Mesendoderm (in vitro differentiated cells): ENCODE data around the gene POGZ.

Source experiments
- DNase-seq: peaks from one replicate; pipeline ENCODE4 v3.0.0; 2013
- H2AK5ac ChIP-seq: 2 replicates; pipeline ENCODE4 v1.6.1; 2013; ENCODE audit warnings: low read length, inconsistent platforms
- H2BK120ac ChIP-seq: 2 replicates; pipeline ENCODE4 v1.6.1; 2013; ENCODE audit warnings: low read depth, mild to moderate bottlenecking, low read length, moderate library complexity, mixed read lengths
- H2BK15ac ChIP-seq: replicated peaks from 2 replicates; pipeline ENCODE4 v1.6.1; 2013; ENCODE audit warnings: low read depth, mild to moderate bottlenecking, moderate library complexity
- H2BK5ac ChIP-seq: 2 replicates; pipeline ENCODE4 v1.6.1; 2013; ENCODE audit warnings: low read length, inconsistent platforms
- H3K18ac ChIP-seq: 2 replicates; pipeline ENCODE4 v1.6.1; 2013; ENCODE audit warnings: mild to moderate bottlenecking, low read length, mixed read lengths
- H3K23ac ChIP-seq: one replicate; pipeline ENCODE4 v1.6.1; 2013; ENCODE audit warnings: low read length
- H3K27ac ChIP-seq: 2 replicates; pipeline ENCODE4 v1.5.1; 2013; ENCODE audit warnings: low read depth, mild to moderate bottlenecking, inconsistent platforms, low read length, moderate library complexity
- H3K27me3 ChIP-seq: 2 replicates; pipeline ENCODE4 v1.6.1; 2013; ENCODE audit warnings: low read length, control low read depth, mild to moderate bottlenecking, inconsistent platforms; ENCODE audit not compliant: insufficient read depth, poor library complexity
- H3K36me3 ChIP-seq: 2 replicates; pipeline ENCODE4 v1.6.1; 2013; ENCODE audit warnings: low read length, inconsistent platforms; ENCODE audit not compliant: control insufficient read depth, insufficient read depth
- H3K4ac ChIP-seq: one replicate; pipeline ENCODE4 v1.6.1; 2013; ENCODE audit warnings: low read depth, mild to moderate bottlenecking, low read length, moderate library complexity
- H3K4me1 ChIP-seq: 2 replicates; pipeline ENCODE4 v1.6.1; 2013; ENCODE audit warnings: low read depth, low read length, inconsistent platforms; ENCODE audit not compliant: control insufficient read depth
- H3K4me2 ChIP-seq: 2 replicates; pipeline ENCODE4 v1.6.1; 2013; ENCODE audit warnings: low read length
- H3K4me3 ChIP-seq: 2 replicates; pipeline ENCODE4 v1.5.1; 2013; ENCODE audit warnings: mild to moderate bottlenecking, low read length
- H3K56ac ChIP-seq: one replicate; pipeline ENCODE4 v1.6.1; 2013; ENCODE audit warnings: low read length
- H3K79me1 ChIP-seq: 2 replicates; pipeline ENCODE4 v1.6.1; 2013; ENCODE audit warnings: low read length, inconsistent platforms
- H3K79me2 ChIP-seq: 2 replicates; pipeline ENCODE4 v1.6.1; 2013; ENCODE audit warnings: mild to moderate bottlenecking, low read length; ENCODE audit not compliant: control insufficient read depth, insufficient read depth
- H3K9ac ChIP-seq: 2 replicates; pipeline ENCODE4 v1.6.1; 2013; ENCODE audit warnings: low read length, inconsistent platforms
- H4K5ac ChIP-seq: one replicate; pipeline ENCODE4 v1.6.1; 2013; ENCODE audit warnings: low read length
- H4K8ac ChIP-seq: one replicate; pipeline ENCODE4 v1.6.1; 2013; ENCODE audit warnings: low read depth, mild to moderate bottlenecking, control low read depth, low read length, moderate library complexity
- WGBS: extraction: QIAGEN DNeasy Blood & Tissue Kit; methylation state at CpG from one replicate; pipeline ENCODE4 v1.1.7; 2013; ENCODE audit warnings: low lambda C conversion rate, missing lambda C conversion rate; ENCODE audit not compliant: insufficient coverage; ENCODE audit errors: extremely low coverage; 5-methylcytosine and 5-hydroxymethylcytosine counted together

POGZ gene

GRCh38 chr1:151485685-151486255 lies 26.5 kb upstream of the POGZ start:
- H3K27ac ChIP-seq: no peak overlapping the region
- H3K4me3 ChIP-seq: no peak overlapping the region
- H3K36me3 ChIP-seq: no peaks in the 10 kb centered on the region
- no peaks in the 10 kb centered on the region for H3K4me1 ChIP-seq
- no peak overlapping the region for H4K8ac ChIP-seq
- no peaks in the 10 kb centered on the region for H3K27me3 ChIP-seq
- H3K56ac ChIP-seq: no peak overlapping the region
- peak; percentile 67 for DNase-seq
- no peak overlapping the region for H3K18ac ChIP-seq
- H2BK120ac ChIP-seq: no peak overlapping the region
- no peak overlapping the region for H4K5ac ChIP-seq
- H2BK15ac ChIP-seq: no peak overlapping the region
- H3K23ac ChIP-seq: no peak overlapping the region
- H3K4me2 ChIP-seq: no peak overlapping the region
- no CpG with 5 or more reads among the region's 5 CpGs for WGBS
- no peak overlapping the region for H3K9ac ChIP-seq
- no peaks in the 10 kb centered on the region for H3K79me1 ChIP-seq
- no peak overlapping the region for H2AK5ac ChIP-seq
- no peak overlapping the region for H2BK5ac ChIP-seq
- H3K79me2 ChIP-seq: no peaks in the 10 kb centered on the region
- H3K4ac ChIP-seq: no peak overlapping the region

GRCh38 chr1:151482017-151482416 lies 22.7 kb upstream of the POGZ start:
- H2AK5ac ChIP-seq: no peak overlapping the region
- no peak overlapping the region for H2BK120ac ChIP-seq
- H3K36me3 ChIP-seq: no peaks in the 10 kb centered on the region
- no peak overlapping the region for H3K4me2 ChIP-seq
- no peak overlapping the region for H3K27ac ChIP-seq
- H4K8ac ChIP-seq: no peak overlapping the region
- H3K27me3 ChIP-seq: no peaks in the 10 kb centered on the region
- H2BK5ac ChIP-seq: no peak overlapping the region
- no peak overlapping the region for H3K18ac ChIP-seq
- H3K4me3 ChIP-seq: no peak overlapping the region
- H3K9ac ChIP-seq: no peak overlapping the region
- WGBS: no CpG with 5 or more reads among the region's 1 CpG
- DNase-seq: no peak
- H3K23ac ChIP-seq: no peak overlapping the region
- no peaks in the 10 kb centered on the region for H3K4me1 ChIP-seq
- H3K56ac ChIP-seq: no peak overlapping the region
- no peak overlapping the region for H3K4ac ChIP-seq
- H2BK15ac ChIP-seq: no peak overlapping the region
- H3K79me1 ChIP-seq: no peaks in the 10 kb centered on the region
- H4K5ac ChIP-seq: no peak overlapping the region
- no peaks in the 10 kb centered on the region for H3K79me2 ChIP-seq

GRCh38 chr1:151479462-151479861 lies 20.2 kb upstream of the POGZ start:
- Histone ChIP-seq H3K79me1 (no peaks in the 10 kb centered on the region), H2BK15ac (no peak overlapping the region), H4K5ac (no peak overlapping the region), H3K56ac (no peak overlapping the region), H3K9ac (no peak overlapping the region), H2BK120ac (no peak overlapping the region), H3K4me2 (no peak overlapping the region), H2BK5ac (no peak overlapping the region), H3K79me2 (no peaks in the 10 kb centered on the region), H3K18ac (no peak overlapping the region), H3K4me1 (no peaks in the 10 kb centered on the region), H3K4me3 (no peak overlapping the region), H3K27ac (no peak overlapping the region), H2AK5ac (no peak overlapping the region), H3K27me3 (no peaks in the 10 kb centered on the region), H3K4ac (no peak overlapping the region), H3K23ac (no peak overlapping the region), H3K36me3 (no peaks in the 10 kb centered on the region), H4K8ac (no peak overlapping the region)
- no peak for DNase-seq
- WGBS: no CpG with 5 or more reads among the region's 5 CpGs

- Histone ChIP-seq H3K4me2 (no peak overlapping the region), H3K4ac (no peak overlapping the region), H3K18ac (no peak overlapping the region), H3K9ac (no peak overlapping the region), H3K36me3 (no peaks in the 10 kb centered on the region), H3K27ac (no peak overlapping the region), H3K79me2 (no peaks in the 10 kb centered on the region), H2AK5ac (no peak overlapping the region), H3K79me1 (no peaks in the 10 kb centered on the region), H2BK5ac (no peak overlapping the region), H3K23ac (no peak overlapping the region), H2BK15ac (no peak overlapping the region), H3K56ac (no peak overlapping the region), H3K4me3 (no peak overlapping the region), H4K5ac (no peak overlapping the region), H4K8ac (no peak overlapping the region), H2BK120ac (no peak overlapping the region), H3K27me3 (no peaks in the 10 kb centered on the region), H3K4me1 (no peaks in the 10 kb centered on the region)
- no peak for DNase-seq
- WGBS: no CpG with 5 or more reads among the region's 2 CpGs
Measured at GRCh38 chr1:151478923-151479322, 19.6 kb upstream of the POGZ start.

- Histone ChIP-seq H3K56ac (no peak overlapping the region), H2BK15ac (no peak overlapping the region), H3K4me3 (no peak overlapping the region), H3K4ac (no peak overlapping the region), H3K9ac (no peak overlapping the region), H3K27me3 (no peaks in the 10 kb centered on the region), H2BK120ac (no peak overlapping the region), H4K5ac (no peak overlapping the region), H3K4me1 (no peaks in the 10 kb centered on the region), H2AK5ac (no peak overlapping the region), H3K79me2 (no peaks in the 10 kb centered on the region), H4K8ac (no peak overlapping the region), H3K36me3 (no peaks in the 10 kb centered on the region), H2BK5ac (no peak overlapping the region), H3K79me1 (no peaks in the 10 kb centered on the region), H3K27ac (no peak overlapping the region), H3K18ac (no peak overlapping the region), H3K23ac (no peak overlapping the region), H3K4me2 (no peak overlapping the region)
- WGBS: no CpG with 5 or more reads among the region's 1 CpG
- no peak for DNase-seq
Measured at GRCh38 chr1:151478140-151478812, 19.0 kb upstream of the POGZ start.

- Histone ChIP-seq H3K27me3 (no peaks in the 10 kb centered on the region), H3K4me3 (no peak overlapping the region), H2BK5ac (no peak overlapping the region), H2BK120ac (no peak overlapping the region), H3K56ac (no peak overlapping the region), H3K4ac (no peak overlapping the region), H3K9ac (no peak overlapping the region), H4K8ac (no peak overlapping the region), H2BK15ac (no peak overlapping the region), H3K36me3 (no peaks in the 10 kb centered on the region), H3K4me2 (no peak overlapping the region), H3K79me1 (no peaks in the 10 kb centered on the region), H3K18ac (no peak overlapping the region), H4K5ac (no peak overlapping the region), H3K79me2 (no peaks in the 10 kb centered on the region), H2AK5ac (no peak overlapping the region), H3K4me1 (no peaks in the 10 kb centered on the region), H3K23ac (no peak overlapping the region), H3K27ac (no peak overlapping the region)
- DNase-seq: no peak
- WGBS: no CpG with 5 or more reads among the region's 3 CpGs
Measured at GRCh38 chr1:151477066-151477465, 17.8 kb upstream of the POGZ start.
